Measurements from ENCODE around the gene EPGN. TPM values are rescaled to one million over a fixed set of nuclear protein-coding genes. Genes with fewer than 3 reads are reported as not detected.

Gene EPGN
- total and polyA plus RNA-seq, 2 of the 13 experiments (the other 11 are each of a cell fraction or from before 2014, with no cell fraction given), result not detected

DNA sequence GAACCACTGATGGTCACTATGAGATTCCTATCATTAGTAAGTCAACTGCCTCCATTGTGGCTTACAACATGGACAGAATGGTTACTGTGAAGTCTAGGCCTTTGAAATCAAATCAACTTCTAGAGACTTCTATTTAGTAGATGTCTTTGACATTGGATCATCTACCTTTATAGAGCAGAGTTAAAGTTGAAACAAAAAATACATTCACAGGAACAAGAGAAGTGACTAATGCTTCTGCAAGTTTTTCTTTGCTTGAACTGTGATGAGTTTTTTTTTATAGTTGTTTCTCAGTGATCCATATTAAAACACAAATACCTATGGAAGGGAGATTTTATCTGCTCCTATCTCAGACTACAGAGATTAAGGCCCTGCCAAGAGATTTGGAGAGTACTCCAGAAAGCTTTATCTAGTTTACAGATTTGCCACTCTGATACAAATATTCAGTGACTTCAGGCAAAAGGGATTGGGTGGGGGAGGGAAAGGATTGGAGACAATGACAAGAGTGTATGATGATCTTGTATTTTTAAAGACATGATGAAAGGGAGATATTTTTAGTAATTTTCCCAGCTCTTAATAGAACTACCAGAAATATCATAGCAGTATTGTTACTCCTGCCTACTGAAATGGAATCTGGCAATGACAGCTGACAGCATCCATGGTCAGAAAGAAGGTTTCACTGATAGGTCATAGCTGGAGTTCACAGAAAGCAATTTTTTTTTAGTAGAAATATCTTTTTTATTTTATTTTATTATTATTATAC lies 16.0 kb upstream of the EPGN start:
- ChIA-PET POLR2A (no interaction called here), CTCF (ENCODE audit: low intra/inter-chr PET ratio, low total read pairs) (no interaction called here)
- Histone ChIP-seq H3K27ac (ENCODE audit: extremely low read length, insufficient read depth, low read length) (no peak overlapping the region), H3K79me2 (ENCODE audit: insufficient read depth, low read length) (no peaks in the 10 kb centered on the region), H3K27me3 (ENCODE audit: control insufficient read depth in 1 of 2, insufficient read depth in 2 of 2, low read length in 2 of 2) (no peaks in the 10 kb centered on the region), H3K4me3 (replicated peaks in 1 of 3; ENCODE audit: insufficient read depth in 1 of 3, low read depth in 2 of 3, low read length in 3 of 3) (no peak overlapping the region), H3K9ac (ENCODE audit: insufficient read depth, low read depth, low read length) (no peak overlapping the region), H2AFZ (ENCODE audit: low read length) (no peak overlapping the region), H3K4me1 (ENCODE audit: insufficient read depth, low read length) (no peaks in the 10 kb centered on the region), H3K4me2 (ENCODE audit: low read depth, low read length) (no peak overlapping the region), H3K9me3 (ENCODE audit: low read length) (no peaks in the 10 kb centered on the region), H4K20me1 (ENCODE audit: insufficient read depth, low read length) (no peaks in the 10 kb centered on the region), H3K36me3 (replicated peaks in 1 of 2; ENCODE audit: control insufficient read depth in 1 of 2, insufficient read depth in 2 of 2, low read length in 2 of 2) (no peaks in the 10 kb centered on the region)
- in situ Hi-C loops (cut with HindIII; ENCODE audit: extremely low pct_ligation_motif_present, low pct_unique_long_range_greater_than_20kb), result no loop called here
- no TSS peak for BruUV-seq (replicated peaks)
- intact Hi-C loops (cut with micrococcal nuclease; ENCODE audit: unreplicated experiment), result no loop called here
- TF ChIP-seq ZKSCAN1 (IDR thresholded peaks at IDR 0.05; ENCODE audit: low read length) (no peak), AKAP8 (CRISPR knock-in tag; IDR thresholded peaks at IDR 0.05) (no peak), ZNF33A (CRISPR knock-in tag; IDR thresholded peaks at IDR 0.05; ENCODE audit: borderline replicate concordance) (no peak), KDM1A (CRISPR knock-in tag; IDR thresholded peaks at IDR 0.05) (no peak), AGO1 (IDR thresholded peaks at IDR 0.05; ENCODE audit: low read depth, low read length, poor library complexity, severe bottlenecking) (no peak)
- TF ChIP-seq, protein P1, sequence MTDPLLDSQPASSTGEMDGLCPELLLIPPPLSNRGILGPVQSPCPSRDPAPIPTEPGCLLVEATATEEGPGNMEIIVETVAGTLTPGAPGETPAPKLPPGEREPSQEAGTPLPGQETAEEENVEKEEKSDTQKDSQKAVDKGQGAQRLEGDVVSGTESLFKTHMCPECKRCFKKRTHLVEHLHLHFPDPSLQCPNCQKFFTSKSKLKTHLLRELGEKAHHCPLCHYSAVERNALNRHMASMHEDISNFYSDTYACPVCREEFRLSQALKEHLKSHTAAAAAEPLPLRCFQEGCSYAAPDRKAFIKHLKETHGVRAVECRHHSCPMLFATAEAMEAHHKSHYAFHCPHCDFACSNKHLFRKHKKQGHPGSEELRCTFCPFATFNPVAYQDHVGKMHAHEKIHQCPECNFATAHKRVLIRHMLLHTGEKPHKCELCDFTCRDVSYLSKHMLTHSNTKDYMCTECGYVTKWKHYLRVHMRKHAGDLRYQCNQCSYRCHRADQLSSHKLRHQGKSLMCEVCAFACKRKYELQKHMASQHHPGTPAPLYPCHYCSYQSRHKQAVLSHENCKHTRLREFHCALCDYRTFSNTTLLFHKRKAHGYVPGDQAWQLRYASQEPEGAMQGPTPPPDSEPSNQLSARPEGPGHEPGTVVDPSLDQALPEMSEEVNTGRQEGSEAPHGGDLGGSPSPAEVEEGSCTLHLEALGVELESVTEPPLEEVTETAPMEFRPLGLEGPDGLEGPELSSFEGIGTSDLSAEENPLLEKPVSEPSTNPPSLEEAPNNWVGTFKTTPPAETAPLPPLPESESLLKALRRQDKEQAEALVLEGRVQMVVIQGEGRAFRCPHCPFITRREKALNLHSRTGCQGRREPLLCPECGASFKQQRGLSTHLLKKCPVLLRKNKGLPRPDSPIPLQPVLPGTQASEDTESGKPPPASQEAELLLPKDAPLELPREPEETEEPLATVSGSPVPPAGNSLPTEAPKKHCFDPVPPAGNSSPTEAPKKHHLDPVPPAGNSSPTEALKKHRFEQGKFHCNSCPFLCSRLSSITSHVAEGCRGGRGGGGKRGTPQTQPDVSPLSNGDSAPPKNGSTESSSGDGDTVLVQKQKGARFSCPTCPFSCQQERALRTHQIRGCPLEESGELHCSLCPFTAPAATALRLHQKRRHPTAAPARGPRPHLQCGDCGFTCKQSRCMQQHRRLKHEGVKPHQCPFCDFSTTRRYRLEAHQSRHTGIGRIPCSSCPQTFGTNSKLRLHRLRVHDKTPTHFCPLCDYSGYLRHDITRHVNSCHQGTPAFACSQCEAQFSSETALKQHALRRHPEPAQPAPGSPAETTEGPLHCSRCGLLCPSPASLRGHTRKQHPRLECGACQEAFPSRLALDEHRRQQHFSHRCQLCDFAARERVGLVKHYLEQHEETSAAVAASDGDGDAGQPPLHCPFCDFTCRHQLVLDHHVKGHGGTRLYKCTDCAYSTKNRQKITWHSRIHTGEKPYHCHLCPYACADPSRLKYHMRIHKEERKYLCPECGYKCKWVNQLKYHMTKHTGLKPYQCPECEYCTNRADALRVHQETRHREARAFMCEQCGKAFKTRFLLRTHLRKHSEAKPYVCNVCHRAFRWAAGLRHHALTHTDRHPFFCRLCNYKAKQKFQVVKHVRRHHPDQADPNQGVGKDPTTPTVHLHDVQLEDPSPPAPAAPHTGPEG (CRISPR knock-in tag; IDR thresholded peaks at IDR 0.05), result no peak
- FAIRE-seq, result no peak
- no peak for ATAC-seq
- no peak for DNase-seq (ENCODE audit: low spot score)
